ENCODE measurements around the gene MACROH2A1.

DNA sequence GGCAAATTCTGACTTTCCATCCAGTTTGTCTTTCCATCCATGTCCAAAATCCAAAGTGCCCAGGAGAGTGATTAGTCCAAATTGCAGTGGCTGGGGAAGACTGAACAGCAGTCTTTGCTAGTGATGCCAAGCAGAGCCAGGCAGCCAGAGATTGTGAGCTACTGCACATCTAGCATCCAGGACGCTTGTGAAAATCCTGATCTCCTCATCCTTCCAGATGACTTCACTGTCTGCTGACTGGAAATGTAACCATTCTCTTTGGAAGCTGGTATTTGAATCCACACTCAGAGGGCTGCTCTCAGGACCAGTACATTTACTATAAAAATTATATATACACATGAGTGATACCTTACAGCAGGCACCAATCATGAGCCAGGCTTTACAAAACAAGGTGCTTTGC lies 49.6 kb downstream of the MACROH2A1 start:
- TF ChIP-seq POLR2A (IDR thresholded peaks at IDR 0.05; ENCODE audit: low read length) = no peak
- TF ChIP-seq GATA1 (IDR thresholded peaks at IDR 0.05; ENCODE audit: low read depth, low read length) = no peak
